Measurements from ENCODE around the gene BPI.

GRCh38 chr20:38386851-38387250, 82.9 kb downstream of the BPI start:
- TF ChIP-seq POLR2A (IDR thresholded peaks at IDR 0.05) (no peak), CTCF (IDR thresholded peaks at IDR 0.05) (no peak)

All from esophagus squamous epithelium (tissue), 4 donors.